SK-N-SH (cell line): ENCODE results near the gene PGM5. TPM values are rescaled to one million over a fixed set of nuclear protein-coding genes. Genes with fewer than 3 reads are reported as not detected.

Source experiments
- CTCF ChIA-PET: fragments of 300-600, 350-600 bp; formaldehyde crosslinking; extraction: SDS; loops from one replicate; lab custom pipeline; 2021; lab: Yijun Ruan, JAX
- POLR2A ChIA-PET: fragments of 350-600 bp; sonication (Branson Sonifier 250); formaldehyde crosslinking; extraction: SDS; loops from one replicate; lab custom pipeline; 2020; ENCODE audit warnings: antibody characterized with exemption, inconsistent platforms; lab: Yijun Ruan, JAX
- DNase-seq: peaks from one replicate; pipeline ENCODE4 v3.0.0; 2012
- H2AFZ ChIP-seq: fragments of 200-600 bp; sonication (generic); 2 replicates; pipeline ENCODE4 v1.8.1; 2016; ENCODE audit warnings: antibody characterized with exemption, mild to moderate bottlenecking, low read depth
- H3F3A ChIP-seq: fragments of 200-600 bp; sonication (generic); replicated peaks from 2 replicates; pipeline ENCODE3; 2016; ENCODE audit warnings: antibody characterized with exemption, mild to moderate bottlenecking; ENCODE audit not compliant: insufficient read depth
- H3K27ac ChIP-seq, 2 experiments: fragments of 200-500 bp in 1 of 2; fragments of 200-600 bp in 1 of 2; sonication (Bioruptor generic) in 1 of 2; sonication (generic), shearing (Covaris generic) in 1 of 2; 2 replicates each; pipeline versions ENCODE4 v1.5.1 to v1.6.1; 2014 to 2016; ENCODE audit warnings: low read depth in 2 of 2, inconsistent platforms in 1 of 2, low read length in 1 of 2, mild to moderate bottlenecking in 1 of 2, mixed read lengths in 1 of 2
- H3K27me3 ChIP-seq: fragments of 200-600 bp; sonication (generic), shearing (Covaris generic); 2 replicates; pipeline ENCODE4 v1.6.1; 2016; ENCODE audit warnings: mixed run types; ENCODE audit not compliant: insufficient read depth
- H3K36me3 ChIP-seq, 2 experiments: fragments of 200-500 bp in 1 of 2; fragments of 200-600 bp in 1 of 2; sonication (Bioruptor generic) in 1 of 2; sonication (generic) in 1 of 2; replicated peaks in 1 of 2; 2 replicates each; pipeline versions ENCODE3 to v1.5.1; 2014 to 2016; ENCODE audit warnings: low read length in 1 of 2, mild to moderate bottlenecking in 1 of 2; ENCODE audit not compliant: insufficient read depth in 2 of 2, control insufficient read depth in 1 of 2
- H3K4me1 ChIP-seq, 2 experiments: fragments of 200-500 bp in 1 of 2; fragments of 200-600 bp in 1 of 2; sonication (Bioruptor generic) in 1 of 2; sonication (generic), shearing (Covaris generic) in 1 of 2; 2 replicates each; pipeline versions ENCODE4 v1.5.1 to v1.6.1; 2014 to 2016; ENCODE audit warnings: low read depth in 1 of 2, low read length in 1 of 2, mixed run types in 1 of 2; ENCODE audit not compliant: insufficient read depth in 2 of 2, control insufficient read depth in 1 of 2
- H3K4me2 ChIP-seq: fragments of 200-600 bp; sonication (generic), shearing (Covaris generic); 2 replicates; pipeline ENCODE4 v1.6.1; 2017; ENCODE audit warnings: mixed run types
- H3K4me3 ChIP-seq, 2 experiments: fragments of 200-500 bp in 1 of 2; fragments of 200-600 bp in 1 of 2; sonication (Bioruptor generic) in 1 of 2; sonication (generic), shearing (Covaris generic) in 1 of 2; 2 replicates each; pipeline versions ENCODE4 v1.5.1 to v1.8.1; 2014 to 2016; ENCODE audit warnings: low read depth in 2 of 2, inconsistent platforms in 1 of 2, low read length in 1 of 2, mild to moderate bottlenecking in 1 of 2, mixed read lengths in 1 of 2, moderate library complexity in 1 of 2
- H3K79me2 ChIP-seq: fragments of 200-600 bp; sonication (generic); 2 replicates; pipeline ENCODE4 v1.8.1; 2017; ENCODE audit warnings: mild to moderate bottlenecking; ENCODE audit not compliant: insufficient read depth
- H3K9ac ChIP-seq: fragments of 200-600 bp; sonication (generic); 2 replicates; pipeline ENCODE4 v1.6.1; 2017; ENCODE audit warnings: mixed run types
- H3K9me2 ChIP-seq: fragments of 200-600 bp; sonication (generic); 2 replicates; pipeline ENCODE4 v1.6.1; 2017; ENCODE audit warnings: mixed run types
- H3K9me3 ChIP-seq: fragments of 200-600 bp; sonication (generic); 2 replicates; pipeline ENCODE4 v1.6.1; 2017; ENCODE audit warnings: mixed run types, mild to moderate bottlenecking, moderate library complexity
- H4K20me1 ChIP-seq: fragments of 200-600 bp; sonication (generic); 2 replicates; pipeline ENCODE4 v1.6.1; 2017; ENCODE audit warnings: mild to moderate bottlenecking, mixed run types; ENCODE audit not compliant: insufficient read depth
- CTCF ChIP-seq: fragments of 200-600 bp; sonication (generic); IDR thresholded peaks from 2 replicates; pipeline ENCODE4 v1.6.1; 2017; ENCODE audit warnings: antibody characterized with exemption, mild to moderate bottlenecking, moderate library complexity
- ELF1 ChIP-seq: IDR thresholded peaks from 2 replicates; pipeline ENCODE4 v1.4.0; 2012
- EP300 ChIP-seq, 2 experiments: IDR thresholded peaks; 2 replicates each; pipeline versions ENCODE4 v1.4.0 to v1.6.1; 2012; ENCODE audit warnings: borderline replicate concordance in 1 of 2, low read depth in 1 of 2, low read length in 1 of 2
- MEF2A ChIP-seq: IDR thresholded peaks from 2 replicates; pipeline ENCODE4 v1.4.0; 2012; ENCODE audit warnings: low read depth, borderline replicate concordance
- RAD21 ChIP-seq: IDR thresholded peaks from 2 replicates; pipeline ENCODE4 v1.6.1; 2012; ENCODE audit warnings: mild to moderate bottlenecking, low read length
- REST ChIP-seq: IDR thresholded peaks from 2 replicates; pipeline ENCODE4 v1.6.1; 2012; ENCODE audit warnings: mild to moderate bottlenecking, low read depth, low read length, moderate library complexity
- RXRA ChIP-seq: IDR thresholded peaks from 2 replicates; pipeline ENCODE4 v1.4.0; 2012; ENCODE audit warnings: low read depth, mild to moderate bottlenecking, borderline replicate concordance
- SIN3A ChIP-seq: IDR thresholded peaks from 2 replicates; pipeline ENCODE4 v1.6.1; 2012; ENCODE audit warnings: low read depth, mild to moderate bottlenecking, low read length, moderate library complexity, borderline replicate concordance
- TAF1 ChIP-seq: IDR thresholded peaks from 2 replicates; pipeline ENCODE4 v1.6.1; 2012; ENCODE audit warnings: low read depth, mild to moderate bottlenecking, low read length, moderate library complexity, borderline replicate concordance
- TEAD4 ChIP-seq: IDR thresholded peaks from 2 replicates; pipeline ENCODE4 v1.4.0; 2012; ENCODE audit warnings: mild to moderate bottlenecking, borderline replicate concordance; ENCODE audit not compliant: insufficient read depth
- WGBS: methylation state at CpG from one replicate; pipeline ENCODE4 v1.1.6; 2017; ENCODE audit warnings: low lambda C conversion rate; 5-methylcytosine and 5-hydroxymethylcytosine counted together
- polyA plus RNA-seq, 3 experiments: library from polyadenylated mRNA; depleted of rRNA; stranded (reverse); fragments of >200 nt; gene quantifications; 2 replicates each; pipeline ENCODE4 v1.2.3, GENCODE V29; 2012
- TF ChIP-seq, protein P1 (sequence below): IDR thresholded peaks from 2 replicates; pipeline ENCODE4 v1.4.0; 2012; ENCODE audit warnings: low read depth

PGM5 gene
- polyA plus RNA-seq, 1 of the 3 experiments (the other 2 are of a cell fraction) = not detected

DNA sequence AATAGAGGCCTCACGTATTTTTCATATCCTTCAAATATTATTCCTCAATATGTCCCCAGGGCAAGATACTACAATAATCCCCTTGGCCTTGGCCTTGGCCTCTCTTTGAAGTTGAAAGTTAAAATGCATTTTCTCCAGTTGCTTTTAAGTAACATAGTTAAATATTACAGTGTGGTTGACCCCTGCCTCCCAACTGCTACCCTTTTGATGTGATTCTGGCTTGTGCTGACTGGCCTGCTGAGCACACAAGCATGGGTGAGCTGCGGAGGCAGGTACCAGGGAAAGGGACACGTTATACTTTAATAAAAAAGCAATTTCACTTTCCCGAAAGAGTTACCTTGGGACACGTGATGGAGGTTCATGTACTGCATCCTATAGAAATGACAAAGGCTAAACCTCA, 202.1 kb downstream of the PGM5 start:
- no peak overlapping the region for H3K4me3 ChIP-seq
- no peaks in the 10 kb centered on the region for H3K4me1 ChIP-seq
- DNase-seq = no peak
- H3F3A ChIP-seq = no peaks in the 10 kb centered on the region
- no peaks in the 10 kb centered on the region for H3K9me3 ChIP-seq
- 6% methylated on average over 5 of the region's 5 CpGs for WGBS
- POLR2A ChIA-PET = no interaction called here
- no peak overlapping the region for H3K9ac ChIP-seq
- no peaks in the 10 kb centered on the region for H3K36me3 ChIP-seq
- H2AFZ ChIP-seq = no peak overlapping the region
- no peaks in the 10 kb centered on the region for H4K20me1 ChIP-seq
- no peak overlapping the region for H3K27ac ChIP-seq
- CTCF ChIA-PET = no interaction called here
- H3K27me3 ChIP-seq = peaks cover 7% of the 10 kb centered on the region; the same call in 1 of the 2 replicates
- no peaks in the 10 kb centered on the region for H3K9me2 ChIP-seq
- TF ChIP-seq RXRA (no peak), TEAD4 (no peak), MEF2A (no peak), RAD21 (no peak), EP300 (IDR thresholded peaks at IDR 0.05; ENCODE audit: borderline replicate concordance in 1 of 2, low read depth in 1 of 2, low read length in 1 of 2) (no peak), SIN3A (no peak)
- TF ChIP-seq, protein P1, sequence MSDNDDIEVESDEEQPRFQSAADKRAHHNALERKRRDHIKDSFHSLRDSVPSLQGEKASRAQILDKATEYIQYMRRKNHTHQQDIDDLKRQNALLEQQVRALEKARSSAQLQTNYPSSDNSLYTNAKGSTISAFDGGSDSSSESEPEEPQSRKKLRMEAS = no peak
- TF ChIP-seq, all 33 proteins: peak for 0
- Histone ChIP-seq H3K79me2 (no peaks in the 10 kb centered on the region), H3K4me2 (no peak overlapping the region)

DNA sequence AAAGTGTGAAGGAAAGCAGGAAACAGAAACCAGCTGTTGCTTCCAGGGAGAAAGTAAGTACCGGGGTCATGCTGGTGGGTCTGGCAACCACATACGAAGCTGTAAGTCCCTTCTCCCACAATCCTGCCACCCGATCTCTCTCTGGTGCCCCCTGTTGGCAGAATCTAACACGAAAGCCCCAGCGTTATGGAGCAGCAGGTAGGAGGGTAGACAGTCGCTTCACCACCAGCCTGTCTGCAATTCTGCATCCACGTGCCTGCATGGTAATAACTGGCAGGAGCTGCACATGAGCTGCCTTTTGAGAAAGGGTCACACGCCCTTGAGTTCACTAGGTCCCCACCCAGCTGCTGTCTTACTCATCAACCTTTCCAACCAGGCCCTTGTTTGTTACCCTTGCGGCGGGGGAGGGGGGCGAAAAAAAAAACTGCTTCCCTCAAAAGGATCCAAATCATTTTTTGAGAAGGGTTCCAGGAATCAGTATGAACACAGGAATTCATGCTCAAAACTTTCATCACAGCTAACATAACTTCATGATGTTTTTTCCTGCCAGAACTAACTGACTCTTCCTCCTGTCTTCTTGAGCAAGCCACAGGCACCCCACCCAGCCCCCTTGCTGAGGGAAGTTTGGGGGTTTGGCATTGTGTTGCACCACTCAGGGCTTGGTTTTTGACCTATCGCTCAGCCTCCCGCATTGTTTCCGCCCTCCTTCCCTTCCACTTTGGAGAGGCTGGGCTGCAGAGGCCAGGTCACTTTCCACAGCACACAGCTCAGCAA, 203.8 kb downstream of the PGM5 start:
- peak; percentile 21 for DNase-seq
- TF ChIP-seq ELF1 = no peak
- peak; percentile 46 for TF ChIP-seq CTCF
- no peak for TF ChIP-seq TAF1
- TF ChIP-seq REST = no peak
- H3K4me2 ChIP-seq = no peak overlapping the region

More for the DNA sequence above, 203.8 kb downstream of the PGM5 start:
- Histone ChIP-seq H3K9me3 (no peaks in the 10 kb centered on the region), H3K9ac (no peak overlapping the region), H3K27ac (no peak overlapping the region), H3K4me1 (no peaks in the 10 kb centered on the region), H2AFZ (no peak overlapping the region), H3K9me2 (no peaks in the 10 kb centered on the region), H3F3A (no peaks in the 10 kb centered on the region), H3K36me3 (no peaks in the 10 kb centered on the region), H3K27me3 (peaks cover 21% of the 10 kb centered on the region; the same call in 1 of the 2 replicates), H3K79me2 (no peaks in the 10 kb centered on the region), H3K4me3 (no peak overlapping the region), H4K20me1 (no peaks in the 10 kb centered on the region)
- POLR2A ChIA-PET = no interaction called here
- 13% methylated on average over 11 of the region's 14 CpGs for WGBS
- CTCF ChIA-PET = interaction anchor here (0.6 to 1.5 kb wide), 6 partner anchors 9 to 357 kb away, joined by 3 to 5 read pairs (median 3); partner anchors contain the start of gene TMEM252
